Measurements from ENCODE around the gene CSN3.

Gene CSN3

GRCh38 chr4:70297576-70297975 is 55.2 kb downstream of the CSN3 start:
- DNase-seq: no peak

GRCh38 chr4:70298051-70298450 is 55.7 kb downstream of the CSN3 start:
- DNase-seq: no peak

- no peak for DNase-seq
These were observed 57.2 kb downstream of the CSN3 start for GRCh38 chr4:70299643-70300042.

- DNase-seq: no peak
These were observed 57.8 kb downstream of the CSN3 start for GRCh38 chr4:70300215-70300614.
